ENCODE data around the gene CACNB4. TPM values are rescaled to one million over a fixed set of nuclear protein-coding genes. Genes with fewer than 3 reads are reported as not detected.

Gene CACNB4
- total and polyA plus RNA-seq, 9 of the 15 experiments (the other 6 are each of a cell fraction or from before 2014, with no cell fraction given): 0.01 to 0.20 (median 0.04) TPM; not detected in 1

DNA sequence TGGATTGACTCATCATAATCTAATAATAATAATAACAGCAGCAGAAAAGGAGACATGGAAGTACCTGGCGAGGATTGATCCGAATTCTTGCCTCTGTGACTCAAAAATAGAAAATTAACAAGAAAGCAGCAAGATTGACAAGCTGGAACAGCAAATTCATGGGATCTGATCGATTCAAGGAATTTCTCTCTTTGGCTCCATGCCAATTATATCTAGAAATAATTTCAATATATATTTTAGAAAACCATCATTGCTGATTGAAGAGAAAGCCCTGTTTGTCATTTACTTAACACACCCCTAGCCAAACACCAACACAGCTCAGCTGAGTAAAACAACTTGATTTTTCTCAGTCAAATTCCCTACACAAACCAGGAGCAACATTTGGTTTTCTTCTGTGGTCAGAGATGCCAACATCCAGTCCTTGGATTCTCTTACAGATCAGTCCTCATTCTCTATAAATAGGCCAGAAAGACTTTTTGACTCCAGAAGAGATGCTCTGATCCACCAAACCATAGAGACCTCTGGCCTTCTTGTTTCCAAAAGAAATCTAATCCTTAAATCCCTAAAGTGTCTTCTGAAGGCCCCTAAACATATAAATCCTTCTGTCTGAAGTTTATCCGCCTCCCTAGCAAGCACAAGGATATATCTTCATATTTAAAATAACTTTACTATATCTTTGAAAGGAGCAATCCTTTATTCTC is 129.9 kb downstream of the CACNB4 start:
- H3K4me3 ChIP-seq: no peak overlapping the region
- no peaks in the 10 kb centered on the region for H3K4me1 ChIP-seq (replicated peaks in 1 of 2; ENCODE audit: control insufficient read depth in 2 of 2, insufficient read depth in 2 of 2, low read length in 2 of 2)
- no peaks in the 10 kb centered on the region for H3K79me2 ChIP-seq (ENCODE audit: control insufficient read depth, insufficient read depth, low read length)
- H3K9me3 ChIP-seq (replicated peaks; ENCODE audit: control insufficient read depth, insufficient read depth, low read depth, low read length): no peaks in the 10 kb centered on the region
- no peaks in the 10 kb centered on the region for H3K36me3 ChIP-seq (ENCODE audit: control insufficient read depth, insufficient read depth, low read length)
- H3K9me1 ChIP-seq (ENCODE audit: control insufficient read depth, insufficient read depth, low read length): no peaks in the 10 kb centered on the region
- H3K9ac ChIP-seq (ENCODE audit: insufficient read depth in 1 of 2, low read depth in 2 of 2, low read length in 2 of 2): no peak overlapping the region
- H3K27ac ChIP-seq (ENCODE audit: extremely low read depth, low read depth, low read length): no peak overlapping the region
- H3K4me2 ChIP-seq (ENCODE audit: insufficient read depth, low read length): no peak overlapping the region
- no peak for ATAC-seq
- H3K27me3 ChIP-seq (ENCODE audit: control insufficient read depth in 2 of 2, insufficient read depth in 2 of 2, low read length in 2 of 2): peaks cover 15 to 22% of the 10 kb centered on the region in 2 experiments; a peak in 4 of 5 replicates
- ChIA-PET CTCF (ENCODE audit: low intra/inter-chr PET ratio) (no interaction called here), POLR2A (interaction anchor here (0.7 to 2.4 kb wide), 3 partner anchors 10 to 18 kb away, joined by 3 to 8 read pairs (median 5); no protein-coding TSS in a partner anchor)
- no peak for FAIRE-seq
- no peaks in the 10 kb centered on the region for H4K20me1 ChIP-seq (replicated peaks; ENCODE audit: control insufficient read depth, insufficient read depth, low read length)
- TF ChIP-seq NFIX (CRISPR knock-in tag; IDR thresholded peaks at IDR 0.05; ENCODE audit: low read depth): peak; percentile 95
- TF ChIP-seq NFIC (IDR thresholded peaks at IDR 0.05): peak; percentile 88
- TF ChIP-seq SNIP1 (IDR thresholded peaks at IDR 0.05; ENCODE audit: low read depth): no peak
- H2AFZ ChIP-seq (ENCODE audit: low read depth, low read length): no peak overlapping the region
- BruUV-seq (replicated peaks): no TSS peak
- intact Hi-C loops (cut with micrococcal nuclease) (no loop called here), in situ Hi-C loops (cut with MboI) (no loop called here)
- WGBS (ENCODE audit: insufficient coverage, low coverage, missing lambda C conversion rate): 13% methylated on average over 4 of the region's 4 CpGs
- DNase-seq (ENCODE audit: extremely low read depth in 1 of 4, low spot score in 3 of 4): no peak

Measured in K562 (cell line).